SK-N-DZ (cell line): ENCODE data around the gene PCNX3.

Source experiments
- DNase-seq: peaks from one replicate; pipeline ENCODE4 v3.0.0-alpha.2; 2015; ENCODE audit warnings: low spot score

Gene PCNX3

DNA sequence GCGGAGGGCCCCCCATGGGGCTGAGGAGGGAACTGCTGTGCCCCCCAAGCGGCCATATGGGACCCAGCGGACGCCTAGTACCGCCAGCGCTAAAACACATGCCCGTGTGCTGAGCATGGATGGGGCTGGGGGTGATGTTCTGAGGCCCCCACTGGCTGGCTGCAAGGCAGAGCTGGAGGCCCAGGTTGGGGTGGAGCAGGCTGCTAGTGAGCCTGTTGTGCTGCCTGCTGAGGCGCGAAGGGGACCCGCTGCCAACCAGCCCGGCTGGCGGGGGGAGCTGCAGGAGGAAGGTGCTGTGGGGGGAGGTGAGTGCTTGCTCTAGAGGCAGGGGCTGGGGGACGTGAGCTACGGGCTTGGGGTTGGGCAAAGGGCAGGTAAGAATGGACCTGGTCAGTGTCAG lies 3.2 kb downstream of the PCNX3 start:
- no peak for DNase-seq

GRCh38 chr11:65619281-65619928 lies 3.8 kb downstream of the PCNX3 start:
- no peak for DNase-seq

DNA sequence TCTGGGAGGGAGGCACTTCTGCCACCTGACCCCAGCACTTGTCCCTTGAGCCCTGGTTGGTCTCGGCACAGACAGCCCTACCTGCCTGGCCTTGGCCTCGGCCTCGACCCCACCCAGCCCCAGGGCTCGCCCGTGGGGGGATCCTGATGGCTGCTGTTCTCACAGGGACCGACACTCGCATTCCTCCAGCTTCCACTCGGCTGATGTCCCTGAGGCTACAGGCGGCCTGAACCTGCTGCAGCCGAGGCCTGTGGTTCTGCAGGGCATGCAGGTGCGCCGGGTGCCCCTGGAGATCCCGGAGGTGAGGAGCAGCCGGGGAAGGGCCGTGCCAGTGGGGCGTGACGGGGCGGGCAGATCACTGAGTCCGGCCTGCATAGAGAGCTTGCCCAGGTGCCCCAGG lies 5.1 kb downstream of the PCNX3 start:
- DNase-seq, result no peak

- DNase-seq, result no peak
Observed at GRCh38 chr11:65621460-65621859, 5.9 kb downstream of the PCNX3 start.

- DNase-seq, result no peak
Observed at GRCh38 chr11:65622011-65622410, 6.4 kb downstream of the PCNX3 start.

DNA sequence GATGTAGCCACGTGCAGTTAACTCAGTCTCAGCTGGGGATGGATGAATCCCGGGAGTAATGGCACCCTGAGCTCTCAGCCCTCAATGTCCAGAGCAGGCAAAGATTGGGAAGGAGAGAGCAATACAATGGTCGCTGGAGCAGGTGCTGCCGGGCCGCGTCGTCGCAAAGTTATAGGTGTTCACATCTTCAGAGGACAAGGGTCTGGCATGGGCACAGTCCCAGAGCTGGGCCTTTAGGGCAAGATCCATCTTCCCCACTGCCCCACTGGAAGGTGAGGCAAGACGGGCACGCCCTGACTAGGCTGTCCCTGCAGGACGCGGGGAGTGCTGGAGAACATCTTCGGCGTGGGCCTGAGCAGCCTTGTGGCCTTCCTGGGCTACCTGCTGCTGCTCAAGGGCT lies 7.6 kb downstream of the PCNX3 start:
- DNase-seq, result no peak

DNA sequence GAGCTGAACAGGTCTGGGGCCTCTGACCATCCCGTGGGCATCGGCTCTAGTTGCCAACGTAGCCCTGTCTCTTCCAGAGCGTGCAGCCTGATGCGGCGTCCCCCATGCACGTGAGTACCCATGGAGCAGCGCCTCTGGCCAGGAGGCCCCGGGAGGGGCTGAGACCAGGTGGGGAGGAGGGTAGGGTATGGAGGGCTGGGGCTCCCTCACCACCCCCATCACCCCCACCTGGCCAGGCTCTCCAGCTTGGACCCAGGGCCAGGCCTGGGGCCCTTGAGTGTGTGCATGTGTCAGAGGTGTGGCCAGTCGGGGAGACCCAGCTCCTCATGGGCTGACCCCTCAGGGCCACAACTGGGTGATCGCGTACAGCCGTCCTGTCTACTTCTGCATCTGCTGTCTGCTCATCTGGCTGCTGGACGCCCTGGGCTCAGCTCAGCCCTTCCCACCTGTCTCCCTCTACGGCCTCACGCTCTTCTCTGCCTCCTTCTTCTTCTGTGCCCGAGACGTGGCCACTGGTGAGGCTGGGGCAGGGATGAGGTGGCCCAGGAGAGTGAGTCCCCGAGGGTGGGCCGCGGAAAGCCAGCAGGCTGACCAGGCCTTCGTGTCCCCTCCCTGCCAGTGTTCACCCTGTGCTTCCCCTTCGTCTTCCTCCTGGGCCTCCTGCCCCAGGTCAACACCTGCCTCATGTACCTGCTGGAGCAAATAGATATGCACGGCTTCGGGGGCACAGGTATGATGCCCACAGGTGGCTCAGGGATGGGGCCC lies 8.5 kb downstream of the PCNX3 start:
- DNase-seq, result no peak

DNA sequence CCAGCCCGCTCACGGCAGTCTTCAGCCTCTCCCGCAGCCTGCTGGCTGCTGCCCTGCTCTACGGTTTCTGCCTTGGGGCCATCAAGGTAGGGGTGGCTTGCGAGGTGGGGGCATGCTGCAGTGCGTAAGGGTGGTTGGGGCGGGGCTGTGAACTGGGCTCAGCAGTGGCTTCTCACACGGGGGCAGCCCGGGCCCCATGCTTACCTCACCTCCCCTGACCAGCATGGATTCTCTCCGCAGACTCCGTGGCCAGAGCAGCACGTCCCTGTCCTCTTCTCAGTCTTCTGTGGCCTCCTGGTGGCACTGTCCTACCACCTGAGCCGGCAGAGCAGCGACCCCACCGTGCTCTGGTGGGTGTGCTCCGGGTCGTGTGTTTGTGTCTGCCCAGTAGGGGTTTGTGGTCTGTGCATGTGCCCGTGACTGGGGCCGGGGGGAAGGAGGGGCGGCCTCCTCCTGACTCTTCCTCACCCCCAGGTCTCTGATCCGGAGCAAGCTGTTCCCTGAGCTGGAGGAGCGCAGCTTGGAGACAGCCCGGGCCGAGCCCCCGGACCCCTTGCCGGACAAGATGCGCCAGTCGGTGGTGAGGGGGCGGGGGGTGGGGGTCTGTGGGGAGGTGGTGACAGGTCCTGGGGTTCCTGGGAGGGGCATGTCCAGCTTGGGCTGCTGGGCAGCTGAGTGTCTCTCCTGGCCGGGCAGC lies 9.5 kb downstream of the PCNX3 start:
- DNase-seq, result no peak

- DNase-seq, result no peak
Observed at GRCh38 chr11:65625628-65626342, 10.2 kb downstream of the PCNX3 start.

- no peak for DNase-seq
Observed at GRCh38 chr11:65627202-65627601, 11.6 kb downstream of the PCNX3 start.

- DNase-seq, result no peak
Observed at GRCh38 chr11:65629579-65629978, 14.0 kb downstream of the PCNX3 start.

- DNase-seq, result no peak
Observed at GRCh38 chr11:65630215-65630614, 14.6 kb downstream of the PCNX3 start.

GRCh38 chr11:65633390-65634108 lies 18.0 kb downstream of the PCNX3 start:
- DNase-seq, result no peak

- no peak for DNase-seq
Observed at GRCh38 chr11:65634109-65634436, 18.5 kb downstream of the PCNX3 start.

GRCh38 chr11:65634440-65634839 lies 18.9 kb downstream of the PCNX3 start:
- DNase-seq, result no peak

- no peak for DNase-seq
Observed at GRCh38 chr11:65634905-65635731, 19.5 kb downstream of the PCNX3 start.

GRCh38 chr11:65636108-65637031 lies 20.8 kb downstream of the PCNX3 start:
- no peak for DNase-seq

GRCh38 chr11:65637032-65637557 lies 21.5 kb downstream of the PCNX3 start:
- no peak for DNase-seq

DNA sequence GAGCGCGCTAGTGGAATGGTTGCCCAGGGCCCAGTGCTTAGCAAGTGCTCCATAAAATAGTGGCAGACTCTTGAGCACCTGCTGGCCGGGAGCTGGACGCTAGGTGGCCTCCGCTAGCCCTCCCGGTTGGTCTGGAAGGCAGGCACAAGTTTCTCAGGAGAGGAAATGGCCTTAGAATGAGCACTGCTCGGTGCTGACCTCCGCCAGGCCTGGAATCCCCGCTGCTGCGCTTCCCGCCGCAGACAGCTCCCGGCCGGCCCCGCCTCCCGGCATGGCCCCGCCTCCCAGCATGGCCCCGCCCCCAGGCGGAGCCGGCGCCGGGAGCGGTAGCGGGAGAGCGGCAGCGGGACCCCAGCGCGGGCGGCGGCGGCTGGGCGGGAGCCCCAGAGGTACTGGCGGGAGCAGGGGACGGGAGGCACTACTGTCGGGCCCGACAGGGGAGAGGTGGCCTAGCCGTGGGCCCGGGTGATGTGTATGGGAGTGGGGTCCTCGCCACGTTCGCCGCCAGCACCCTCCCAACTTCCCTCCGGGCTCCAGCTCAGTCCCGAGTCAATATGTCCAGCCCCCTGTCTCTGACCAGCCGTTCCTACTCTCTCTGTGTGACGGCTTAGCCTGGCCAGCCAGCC lies 22.3 kb downstream of the PCNX3 start, which contains the start of gene SIPA1:
TSS of gene SIPA1 (plus strand) at position 308 of the 626 bp plus-strand sequence. CDS start 2,821 bp downstream, outside the sequence.
- peak; percentile 90 for DNase-seq
